ENCODE data around the gene ACER3.
A peak's percentile ranks its signal among the peaks of the same experiment; 100 is the strongest.
"Not testable (repeated sequence)": the region's sequence is repeated elsewhere in the genome, so short reads cannot be mapped to it uniquely, and the experiment has no call there.

ACER3 gene

GRCh38 chr11:76860539-76861475, at the start of gene ACER3:
Gene ACER3, plus strand, starts transcription at chr11:76860918. Its CDS starts 59 bp downstream, at chr11:76860977.
- peak; percentile 68 to 89 for DNase-seq (ENCODE audit: low read depth in 2 of 2)

- DNase-seq (ENCODE audit: low read depth in 2 of 2), result no peak
Measured at GRCh38 chr11:76811259-76811658, 49.5 kb upstream of the ACER3 start.

- no peak for DNase-seq (ENCODE audit: low read depth in 2 of 2)
Measured at GRCh38 chr11:76814414-76814813, 46.3 kb upstream of the ACER3 start.

- not testable (repeated sequence) for DNase-seq (ENCODE audit: low read depth in 2 of 2)
Measured at GRCh38 chr11:76815678-76816077, 45.0 kb upstream of the ACER3 start.

GRCh38 chr11:76820184-76820566, 40.5 kb upstream of the ACER3 start:
- no peak for DNase-seq (ENCODE audit: low read depth in 2 of 2)

GRCh38 chr11:76821396-76821795, 39.3 kb upstream of the ACER3 start:
- not testable (repeated sequence) for DNase-seq (ENCODE audit: low read depth in 2 of 2)

GRCh38 chr11:76822406-76822805, 38.3 kb upstream of the ACER3 start:
- DNase-seq (ENCODE audit: low read depth in 2 of 2), result no peak

GRCh38 chr11:76823481-76824028, 37.2 kb upstream of the ACER3 start:
- no peak for DNase-seq (ENCODE audit: low read depth in 2 of 2)

GRCh38 chr11:76824083-76824939, 36.4 kb upstream of the ACER3 start:
- DNase-seq (ENCODE audit: low read depth in 2 of 2), result no peak

- no peak for DNase-seq (ENCODE audit: low read depth in 2 of 2)
Measured at GRCh38 chr11:76824980-76825725, 35.6 kb upstream of the ACER3 start.

- no peak for DNase-seq (ENCODE audit: low read depth in 2 of 2)
Measured at GRCh38 chr11:76825726-76826396, 34.9 kb upstream of the ACER3 start.

GRCh38 chr11:76826508-76826907, 34.2 kb upstream of the ACER3 start:
- not testable (repeated sequence) for DNase-seq (ENCODE audit: low read depth in 2 of 2)

GRCh38 chr11:76827005-76827404, 33.7 kb upstream of the ACER3 start:
- not testable (repeated sequence) for DNase-seq (ENCODE audit: low read depth in 2 of 2)

GRCh38 chr11:76830639-76831327, 29.9 kb upstream of the ACER3 start:
- no peak for DNase-seq (ENCODE audit: low read depth in 2 of 2)

- DNase-seq (ENCODE audit: low read depth in 2 of 2), result no peak
Measured at GRCh38 chr11:76831686-76832310, 28.9 kb upstream of the ACER3 start.

GRCh38 chr11:76832361-76832760, 28.4 kb upstream of the ACER3 start:
- no peak for DNase-seq (ENCODE audit: low read depth in 2 of 2)

- no peak for DNase-seq (ENCODE audit: low read depth in 2 of 2)
Measured at GRCh38 chr11:76834151-76834550, 26.6 kb upstream of the ACER3 start.

- DNase-seq (ENCODE audit: low read depth in 2 of 2), result no peak
Measured at GRCh38 chr11:76835036-76835435, 25.7 kb upstream of the ACER3 start.

GRCh38 chr11:76835928-76836612, 24.6 kb upstream of the ACER3 start:
- DNase-seq (ENCODE audit: low read depth in 2 of 2), result no peak

Data from stimulated activated CD4-positive, alpha-beta T cell treated with anti-CD3 and anti-CD28 coated beads, Interleukin-15, amount 100 ng/mL, for 48 hours (primary cell).